HEK293T (cell line): ENCODE results near the gene RNF150.

Experiments
- BHLHE40 ChIP-seq: fragments of 450-650 bp; IDR thresholded peaks from 2 replicates; pipeline ENCODE4 v1.6.1; 2016; ENCODE audit warnings: mild to moderate bottlenecking, moderate library complexity, borderline replicate concordance
- ELF4 ChIP-seq: fragments of 450-650 bp; IDR thresholded peaks from 2 replicates; pipeline ENCODE4 v1.6.1; 2017; ENCODE audit warnings: antibody characterized with exemption
- FOXA1 ChIP-seq: fragments of 450-650 bp; IDR thresholded peaks from 2 replicates; pipeline ENCODE4 v1.6.1; 2016; ENCODE audit warnings: mild to moderate bottlenecking
- FOXK2 ChIP-seq: fragments of 450-650 bp; IDR thresholded peaks from 2 replicates; pipeline ENCODE4 v1.6.1; 2016; ENCODE audit warnings: mild to moderate bottlenecking
- FOXM1 ChIP-seq: fragments of 450-650 bp; IDR thresholded peaks from 2 replicates; pipeline ENCODE4 v1.6.1; 2017; ENCODE audit warnings: mild to moderate bottlenecking, borderline replicate concordance
- LEF1 ChIP-seq: fragments of 450-650 bp; IDR thresholded peaks from 2 replicates; pipeline ENCODE4 v1.6.1; 2017; ENCODE audit warnings: mild to moderate bottlenecking, borderline replicate concordance
- PKNOX1 ChIP-seq: fragments of 450-650 bp; IDR thresholded peaks from 2 replicates; pipeline ENCODE4 v1.6.1; 2016
- SP1 ChIP-seq: fragments of 450-650 bp; IDR thresholded peaks from 2 replicates; pipeline ENCODE4 v1.6.1; 2017
- SUZ12 ChIP-seq: fragments of 450-650 bp; IDR thresholded peaks from 2 replicates; pipeline ENCODE4 v1.6.1; 2016; ENCODE audit warnings: mild to moderate bottlenecking
- TARDBP ChIP-seq: fragments of 450-650 bp; IDR thresholded peaks from 2 replicates; pipeline ENCODE4 v1.6.1; 2016

GRCh38 chr4:140819610-140820009 is 313.7 kb downstream of the RNF150 start:
- no peak for TF ChIP-seq FOXA1
- no peak for TF ChIP-seq BHLHE40
- TF ChIP-seq ELF4, result no peak
- TF ChIP-seq TARDBP, result no peak
- no peak for TF ChIP-seq FOXK2
- no peak for TF ChIP-seq PKNOX1
- TF ChIP-seq FOXM1, result no peak
- TF ChIP-seq LEF1, result no peak
- no peak for TF ChIP-seq SUZ12
- no peak for TF ChIP-seq SP1
